Ishikawa (cell line): ENCODE data around the gene OGA.

Source experiments
- CEBPB ChIP-seq: IDR thresholded peaks from 2 replicates; pipeline ENCODE4 v1.6.1; 2012
- CREB1 ChIP-seq: IDR thresholded peaks from 2 replicates; pipeline ENCODE4 v1.6.1; 2012; ENCODE audit warnings: low read depth
- EGR1 ChIP-seq: IDR thresholded peaks from 2 replicates; pipeline ENCODE4 v1.6.1; 2012
- EP300 ChIP-seq: IDR thresholded peaks from 2 replicates; pipeline ENCODE4 v1.6.1; 2012; ENCODE audit warnings: borderline replicate concordance
- FOXM1 ChIP-seq: IDR thresholded peaks from 2 replicates; pipeline ENCODE4 v1.6.1; 2012; ENCODE audit warnings: low read depth, borderline replicate concordance
- MAX ChIP-seq: IDR thresholded peaks from 2 replicates; pipeline ENCODE4 v1.6.1; 2012
- NFIC ChIP-seq: IDR thresholded peaks from 2 replicates; pipeline ENCODE4 v1.6.1; 2012
- RAD21 ChIP-seq: IDR thresholded peaks from 2 replicates; pipeline ENCODE4 v1.6.1; 2012; ENCODE audit warnings: low read depth
- REST ChIP-seq: IDR thresholded peaks from 2 replicates; pipeline ENCODE4 v1.6.1; 2012; ENCODE audit warnings: low read depth, mild to moderate bottlenecking
- TAF1 ChIP-seq: IDR thresholded peaks from 2 replicates; pipeline ENCODE4 v1.6.1; 2012; ENCODE audit warnings: low read depth, mild to moderate bottlenecking
- TCF12 ChIP-seq: IDR thresholded peaks from 2 replicates; pipeline ENCODE4 v1.6.1; 2012; ENCODE audit warnings: low read depth
- TEAD4 ChIP-seq: IDR thresholded peaks from 2 replicates; pipeline ENCODE4 v1.6.1; 2012
- USF1 ChIP-seq: IDR thresholded peaks from 2 replicates; pipeline ENCODE4 v1.6.1; 2012
- YY1 ChIP-seq: IDR thresholded peaks from 2 replicates; pipeline ENCODE4 v1.6.1; 2012; ENCODE audit warnings: low read depth
- ZBTB7A ChIP-seq: IDR thresholded peaks from 2 replicates; pipeline ENCODE4 v1.6.1; 2012; ENCODE audit warnings: low read depth

OGA gene

GRCh38 chr10:101789231-101789630 lies 29.0 kb downstream of the OGA start:
- TF ChIP-seq CEBPB: peak; percentile 49; the same call in 1 of the 2 replicates

GRCh38 chr10:101785801-101786200 lies 32.4 kb downstream of the OGA start:
- no peak for TF ChIP-seq USF1
- no peak for TF ChIP-seq TCF12
- no peak for TF ChIP-seq REST
- no peak for TF ChIP-seq EGR1
- no peak for TF ChIP-seq FOXM1
- TF ChIP-seq CEBPB: no peak
- no peak for TF ChIP-seq RAD21
- TF ChIP-seq YY1: no peak
- TF ChIP-seq CREB1: no peak
- no peak for TF ChIP-seq MAX
- TF ChIP-seq EP300: no peak
- no peak for TF ChIP-seq TEAD4
- no peak for TF ChIP-seq NFIC
- TF ChIP-seq ZBTB7A: no peak
- no peak for TF ChIP-seq TAF1

GRCh38 chr10:101784558-101784957 lies 33.7 kb downstream of the OGA start:
- TF ChIP-seq NFIC: no peak
- no peak for TF ChIP-seq EP300
- TF ChIP-seq TCF12: no peak
- TF ChIP-seq REST: no peak
- TF ChIP-seq CREB1: no peak
- TF ChIP-seq YY1: no peak
- TF ChIP-seq FOXM1: no peak
- no peak for TF ChIP-seq CEBPB
- TF ChIP-seq RAD21: no peak
- TF ChIP-seq ZBTB7A: no peak

- TF ChIP-seq MAX: no peak
- TF ChIP-seq USF1: no peak
- TF ChIP-seq TCF12: no peak
- TF ChIP-seq CEBPB: no peak
- no peak for TF ChIP-seq REST
- no peak; the same call in 1 of the 2 replicates for TF ChIP-seq FOXM1
Observed at GRCh38 chr10:101783736-101784118, 34.5 kb downstream of the OGA start.
